HG02973 (cell line): ENCODE results near the gene MCUB.
"Not testable (repeated sequence)": the region's sequence is repeated elsewhere in the genome, so short reads cannot be mapped to it uniquely, and the experiment has no call there.

Experiments used
- ATAC-seq: cut with Tn5 transposase; IDR thresholded peaks from one replicate; pipeline ENCODE4 v1.9.1; 2021; ENCODE audit warnings: moderate library complexity; ENCODE audit not compliant: unreplicated experiment

MCUB gene, protein sequence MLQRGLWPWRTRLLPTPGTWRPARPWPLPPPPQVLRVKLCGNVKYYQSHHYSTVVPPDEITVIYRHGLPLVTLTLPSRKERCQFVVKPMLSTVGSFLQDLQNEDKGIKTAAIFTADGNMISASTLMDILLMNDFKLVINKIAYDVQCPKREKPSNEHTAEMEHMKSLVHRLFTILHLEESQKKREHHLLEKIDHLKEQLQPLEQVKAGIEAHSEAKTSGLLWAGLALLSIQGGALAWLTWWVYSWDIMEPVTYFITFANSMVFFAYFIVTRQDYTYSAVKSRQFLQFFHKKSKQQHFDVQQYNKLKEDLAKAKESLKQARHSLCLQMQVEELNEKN

GRCh38 chr4:109559983-109560686 is at the start of gene MCUB:
MCUB (plus strand) TSS chr4:109560246; CDS start chr4:109560338, 92 bp downstream.
- peak; percentile 92 for ATAC-seq

DNA sequence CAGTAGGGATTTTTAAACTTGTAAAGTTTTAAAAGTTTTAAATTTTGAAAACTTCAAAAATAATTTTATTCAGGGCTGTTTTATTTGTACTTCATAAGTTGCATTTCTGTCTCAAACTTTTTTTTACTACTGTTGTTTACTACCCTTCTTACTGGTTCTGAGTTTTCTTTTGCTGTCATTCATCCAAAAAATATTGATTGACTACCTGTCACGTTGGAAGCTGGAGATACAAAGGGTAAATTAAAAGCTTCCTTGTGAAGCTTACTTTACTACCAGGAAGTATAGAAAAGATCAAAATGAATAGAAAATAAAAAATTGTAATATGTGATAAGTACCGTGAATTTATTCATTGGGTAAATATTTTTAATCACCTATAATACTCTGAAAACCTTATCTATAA is 49.4 kb upstream of the MCUB start:
- ATAC-seq, result no peak

GRCh38 chr4:109511414-109511813 is 48.6 kb upstream of the MCUB start:
- ATAC-seq, result no peak

DNA sequence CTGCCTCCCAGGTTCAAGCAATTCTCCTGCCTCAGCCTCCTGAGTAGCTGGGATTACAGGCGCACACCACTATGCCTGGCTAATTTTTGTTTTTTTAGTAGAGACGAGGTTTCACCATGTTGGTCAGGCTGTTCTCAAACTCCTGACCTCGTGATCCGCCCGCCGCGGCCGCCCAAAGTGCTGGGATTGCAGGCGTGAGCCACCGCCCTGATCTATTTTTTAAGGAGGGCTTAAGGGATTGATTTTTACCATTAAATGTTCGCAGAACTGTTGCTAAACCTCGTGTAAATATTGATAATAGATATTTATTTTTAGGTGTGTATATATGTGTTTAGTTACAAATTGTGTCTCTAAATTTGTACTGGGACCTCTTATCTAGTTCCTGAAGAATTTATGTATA is 46.7 kb upstream of the MCUB start:
- ATAC-seq, result not testable (repeated sequence)

GRCh38 chr4:109532182-109532581 is 27.9 kb upstream of the MCUB start:
- no peak for ATAC-seq

DNA sequence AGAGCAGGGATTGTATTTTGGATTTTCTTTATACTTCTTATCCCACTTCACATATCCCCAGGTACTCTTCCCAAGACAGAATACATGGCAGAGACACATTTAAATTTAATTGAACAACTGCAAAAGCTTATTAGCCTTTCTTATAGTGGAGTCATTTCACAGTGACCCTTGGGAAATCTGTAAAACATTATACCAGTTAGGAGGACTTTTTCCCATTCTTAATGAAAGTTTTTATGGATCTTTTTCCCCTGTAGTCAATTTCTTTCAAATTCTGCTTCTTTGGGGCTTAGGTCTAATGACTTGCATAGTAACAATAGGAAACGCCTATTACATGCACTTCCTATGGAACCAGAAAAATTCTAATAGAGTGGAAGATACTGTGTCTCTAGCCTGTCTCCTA is 14.6 kb upstream of the MCUB start:
- ATAC-seq, result no peak

GRCh38 chr4:109547394-109547793 is 12.7 kb upstream of the MCUB start:
- no peak for ATAC-seq

DNA sequence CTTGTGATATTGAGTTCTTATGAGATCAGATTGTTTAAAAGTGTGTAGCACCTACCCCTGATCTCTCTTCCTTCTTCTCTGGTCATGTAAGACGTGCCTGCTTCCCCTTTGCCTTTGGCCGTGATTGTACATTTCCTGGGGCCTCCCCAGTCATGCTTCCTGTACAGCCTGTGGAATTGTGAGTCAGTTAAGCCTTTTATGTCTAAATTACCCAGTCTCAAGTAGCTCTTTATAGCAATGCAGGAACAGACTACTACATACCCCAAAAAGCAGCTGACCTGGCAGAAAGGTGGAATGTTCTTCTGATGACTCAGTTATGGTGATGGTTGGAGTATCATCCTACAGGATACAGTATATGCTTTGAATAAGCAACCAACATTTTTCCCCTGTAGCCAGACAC is 11.4 kb upstream of the MCUB start:
- no peak for ATAC-seq

- ATAC-seq, result no peak
These were observed 7.8 kb upstream of the MCUB start for GRCh38 chr4:109552237-109552636.

DNA sequence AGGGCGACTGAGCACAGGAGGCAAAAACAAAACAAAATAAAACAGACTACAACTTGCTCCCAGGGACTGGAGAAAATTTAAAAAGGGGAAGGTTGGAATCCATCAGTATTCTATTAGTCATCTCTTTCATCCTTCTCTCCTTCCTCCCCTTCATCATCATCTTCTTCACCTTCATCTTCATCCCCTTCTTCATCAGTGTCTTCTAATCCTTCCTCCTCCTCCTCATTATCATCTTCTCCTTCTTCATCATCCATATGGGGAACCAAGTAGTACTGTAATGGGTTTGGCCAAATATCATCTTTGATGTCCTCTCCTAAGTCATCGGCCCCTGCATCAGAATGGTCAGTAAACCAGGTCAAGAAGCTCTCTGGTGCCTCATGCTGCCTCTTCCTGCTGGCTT is 6.9 kb upstream of the MCUB start:
- no peak for ATAC-seq

GRCh38 chr4:109554971-109555370 is 5.1 kb upstream of the MCUB start:
- no peak for ATAC-seq

DNA sequence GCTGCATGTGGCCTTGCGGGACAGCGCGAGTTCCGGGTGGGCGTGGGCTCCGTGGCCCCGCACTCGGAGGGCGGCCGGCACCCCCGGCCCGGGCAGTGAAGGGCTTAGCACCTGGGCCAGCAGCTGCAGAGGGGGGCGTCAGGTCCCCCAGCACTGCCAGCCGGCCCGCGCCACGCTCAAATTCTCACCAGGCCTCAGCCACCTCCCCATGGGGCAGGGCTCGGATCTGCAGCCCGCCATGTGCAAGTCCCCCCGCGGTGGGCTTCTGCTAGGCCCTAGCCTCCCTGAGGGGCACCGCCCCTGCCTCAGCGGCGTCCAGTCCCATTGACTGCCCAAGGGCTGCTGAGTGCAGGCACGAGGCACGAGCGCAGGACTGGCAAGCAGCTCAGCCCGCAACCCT is 2.6 kb upstream of the MCUB start:
- no peak for ATAC-seq

DNA sequence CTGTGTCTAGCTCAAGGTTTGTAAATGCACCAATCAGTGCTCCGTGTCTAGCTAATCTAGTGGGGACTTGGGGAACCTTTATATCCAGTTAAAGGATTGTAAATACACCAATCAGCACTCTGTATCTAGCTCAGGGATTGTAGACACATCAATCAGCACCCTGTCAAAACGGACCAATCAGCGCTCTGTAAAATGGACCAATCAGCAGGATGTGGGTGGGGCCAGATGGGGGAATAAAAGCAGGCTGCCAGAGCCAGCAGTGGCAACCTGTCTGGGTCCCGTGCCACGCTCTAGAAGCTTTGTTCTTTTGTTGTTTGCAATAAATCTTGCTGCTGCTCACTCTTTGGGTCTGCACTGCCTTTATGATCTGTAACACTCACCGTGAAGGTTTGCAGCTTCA is 2.0 kb upstream of the MCUB start:
- not testable (repeated sequence) for ATAC-seq

DNA sequence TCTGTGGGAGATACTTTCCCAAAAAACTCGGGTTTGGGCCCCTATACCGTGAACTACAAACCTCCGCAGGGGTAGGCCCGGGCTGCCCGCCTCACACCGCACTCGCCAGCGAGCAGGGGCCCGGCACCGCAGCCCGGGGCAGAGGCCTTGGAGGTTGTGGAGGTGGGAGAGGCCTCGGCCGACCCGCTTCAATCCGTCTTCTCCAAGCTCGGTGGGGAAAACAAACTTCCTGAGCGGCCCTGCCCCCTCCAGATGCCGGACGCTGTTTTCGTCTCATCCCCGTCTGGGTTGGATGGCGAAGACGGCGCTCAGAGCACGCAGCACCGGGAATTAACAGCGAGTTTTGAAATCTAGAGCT is 442 bp upstream of the MCUB start:
- peak; percentile 14 for ATAC-seq

- peak; percentile 64 for ATAC-seq
These were observed 828 bp downstream of the MCUB start for GRCh38 chr4:109560687-109561461.

DNA sequence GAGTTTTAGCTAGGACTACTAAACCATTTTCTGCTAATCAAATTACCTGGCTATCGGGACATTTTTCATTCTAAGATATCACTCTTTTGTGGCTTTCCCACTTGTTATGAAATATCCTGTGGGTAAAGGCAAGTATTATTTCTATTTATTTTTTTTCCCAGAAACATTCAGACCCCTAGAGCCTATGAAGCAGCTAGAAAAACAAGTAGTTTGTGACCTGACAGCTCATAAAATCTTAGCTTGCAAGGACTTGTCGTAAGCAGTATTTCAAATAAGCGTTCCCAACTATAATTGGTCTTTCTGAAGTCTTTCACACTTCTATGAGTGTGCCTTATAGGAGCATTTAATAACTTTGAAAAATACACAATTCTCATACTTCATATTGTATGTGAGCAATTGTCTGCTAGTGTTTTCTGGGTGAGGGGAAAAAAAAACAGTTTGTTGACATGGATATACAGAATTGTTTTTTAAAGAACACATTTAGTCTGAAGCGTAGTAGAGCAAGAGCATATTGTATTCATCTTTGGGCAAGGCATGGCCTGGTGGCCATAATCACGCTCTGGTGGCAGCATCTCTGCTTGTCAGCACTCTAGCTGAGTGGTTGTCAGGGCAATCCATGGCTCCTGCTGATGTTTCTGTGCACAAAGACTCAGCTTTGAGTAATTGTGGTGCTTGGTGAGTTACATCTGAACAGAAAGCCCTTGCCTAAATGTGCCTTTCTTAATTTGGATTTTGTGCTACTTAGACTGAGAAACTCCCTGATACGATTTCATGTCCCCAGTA is 2.6 kb downstream of the MCUB start:
- ATAC-seq, result no peak

- no peak for ATAC-seq
These were observed 11.4 kb downstream of the MCUB start for GRCh38 chr4:109571494-109571893.

GRCh38 chr4:109572154-109572553 is 12.1 kb downstream of the MCUB start:
- ATAC-seq, result no peak

DNA sequence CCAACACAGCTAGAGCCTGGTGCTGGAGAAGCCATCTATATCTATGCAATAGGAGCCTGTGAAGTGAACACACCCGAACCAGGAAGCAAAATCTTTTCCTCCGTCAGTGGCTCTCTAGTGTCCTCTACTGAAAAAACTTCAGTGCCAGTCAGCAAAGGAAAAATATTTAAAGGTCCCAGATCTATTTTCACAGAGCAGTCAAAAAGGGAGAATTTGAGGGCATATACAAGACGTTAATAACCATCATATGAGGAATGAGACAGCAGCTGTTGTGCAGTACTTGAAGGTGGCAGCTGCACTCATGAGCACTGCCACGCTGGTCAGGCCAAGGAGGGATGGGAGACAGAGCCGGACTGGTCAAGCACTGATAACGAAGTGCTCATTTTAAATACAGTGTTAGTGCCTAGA is 14.4 kb downstream of the MCUB start:
- ATAC-seq, result no peak

- ATAC-seq, result no peak
These were observed 15.1 kb downstream of the MCUB start for GRCh38 chr4:109574931-109575804.
